IPS-18a (cell line): Measurements from ENCODE around the gene FCHSD2.

Source experiments
- H3K27ac ChIP-seq: one replicate; pipeline ENCODE4 v1.5.1; 2013; ENCODE audit warnings: low read length
- H3K27me3 ChIP-seq: one replicate; pipeline ENCODE4 v1.6.1; 2013; ENCODE audit warnings: mild to moderate bottlenecking, low read length; ENCODE audit not compliant: control insufficient read depth, insufficient read depth
- H3K36me3 ChIP-seq: one replicate; pipeline ENCODE4 v1.6.1; 2013; ENCODE audit warnings: low read depth, low read length; ENCODE audit not compliant: control insufficient read depth
- H3K4me1 ChIP-seq: one replicate; pipeline ENCODE4 v1.6.1; 2013; ENCODE audit warnings: low read depth, low read length; ENCODE audit not compliant: control insufficient read depth
- H3K4me3 ChIP-seq: one replicate; pipeline ENCODE4 v1.5.1; 2013; ENCODE audit warnings: low read length
- H3K9ac ChIP-seq: one replicate; pipeline ENCODE4 v1.6.1; 2013; ENCODE audit warnings: mild to moderate bottlenecking, low read length, moderate library complexity
- H3K9me3 ChIP-seq: one replicate; pipeline ENCODE4 v1.6.1; 2013; ENCODE audit warnings: low read depth, low read length; ENCODE audit not compliant: control insufficient read depth

Gene FCHSD2

DNA sequence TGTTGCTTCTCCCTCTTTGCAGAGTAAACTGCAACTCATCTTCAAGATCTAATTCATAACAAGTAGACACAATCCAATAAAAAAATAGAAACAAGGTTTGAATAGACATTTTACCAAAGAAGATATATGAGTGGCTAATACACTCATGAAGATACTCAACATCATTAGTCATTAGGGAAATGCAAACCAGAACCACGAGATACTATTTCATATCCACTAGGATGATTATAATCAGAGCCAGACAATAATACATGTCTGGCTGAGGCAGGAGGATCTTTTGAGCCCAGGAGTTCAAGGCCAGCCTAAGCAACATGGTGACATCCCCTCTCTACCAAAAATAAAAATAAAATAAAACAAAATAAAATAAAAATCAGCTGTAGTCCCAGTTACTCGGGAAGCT, 242.9 kb downstream of the FCHSD2 start:
- Histone ChIP-seq H3K4me3 (no peak overlapping the region), H3K27ac (no peak overlapping the region), H3K27me3 (no peaks in the 10 kb centered on the region), H3K4me1 (peaks cover 6% of the 10 kb centered on the region), H3K36me3 (no peaks in the 10 kb centered on the region), H3K9ac (no peak overlapping the region), H3K9me3 (no peaks in the 10 kb centered on the region)

DNA sequence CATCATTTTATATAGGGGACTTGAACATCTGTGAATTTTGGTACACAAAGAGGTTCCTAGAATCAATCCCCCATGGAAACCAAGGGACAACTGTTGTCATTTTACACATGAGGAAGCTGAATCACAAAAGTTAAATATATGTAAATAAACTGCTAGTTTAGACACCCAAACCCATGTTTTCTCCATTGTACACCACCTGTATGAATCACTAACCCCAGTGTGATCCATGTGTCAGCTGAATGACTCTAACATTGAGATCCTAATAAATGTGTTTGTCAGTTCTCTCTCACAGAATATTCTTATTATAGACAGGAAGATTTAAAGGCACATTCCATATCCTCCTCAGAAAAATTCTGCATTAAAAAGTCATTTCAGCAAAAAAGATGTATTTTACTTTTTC, 244.6 kb downstream of the FCHSD2 start:
- Histone ChIP-seq H3K36me3 (no peaks in the 10 kb centered on the region), H3K9ac (no peak overlapping the region)

DNA sequence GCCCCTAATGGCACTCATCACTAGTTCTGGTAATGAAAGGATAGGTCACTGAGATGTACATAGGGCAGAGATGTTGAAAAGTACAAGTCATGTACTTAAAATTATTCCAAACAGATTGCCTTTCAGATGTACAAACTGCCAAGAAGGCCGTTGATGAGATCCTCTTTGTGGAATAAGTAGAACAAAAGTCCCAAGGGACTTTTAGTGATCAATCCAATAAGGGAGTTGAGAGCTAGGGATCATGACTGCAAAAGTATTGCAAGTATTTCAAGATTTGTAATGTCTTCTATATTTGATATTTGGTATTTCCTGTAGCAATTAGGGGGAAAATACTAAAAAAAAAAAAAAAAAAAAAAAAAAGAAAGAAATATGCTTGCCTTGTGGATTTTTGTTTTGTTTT, 245.7 kb downstream of the FCHSD2 start:
- Histone ChIP-seq H3K27me3 (no peaks in the 10 kb centered on the region), H3K9ac (no peak overlapping the region), H3K27ac (no peak overlapping the region), H3K4me3 (no peak overlapping the region), H3K4me1 (no peaks in the 10 kb centered on the region), H3K9me3 (no peaks in the 10 kb centered on the region), H3K36me3 (no peaks in the 10 kb centered on the region)

More for the DNA sequence above, 244.6 kb downstream of the FCHSD2 start:
- Histone ChIP-seq H3K27me3 (no peaks in the 10 kb centered on the region), H3K4me3 (no peak overlapping the region), H3K27ac (no peak overlapping the region), H3K9me3 (no peaks in the 10 kb centered on the region), H3K4me1 (no peaks in the 10 kb centered on the region)

DNA sequence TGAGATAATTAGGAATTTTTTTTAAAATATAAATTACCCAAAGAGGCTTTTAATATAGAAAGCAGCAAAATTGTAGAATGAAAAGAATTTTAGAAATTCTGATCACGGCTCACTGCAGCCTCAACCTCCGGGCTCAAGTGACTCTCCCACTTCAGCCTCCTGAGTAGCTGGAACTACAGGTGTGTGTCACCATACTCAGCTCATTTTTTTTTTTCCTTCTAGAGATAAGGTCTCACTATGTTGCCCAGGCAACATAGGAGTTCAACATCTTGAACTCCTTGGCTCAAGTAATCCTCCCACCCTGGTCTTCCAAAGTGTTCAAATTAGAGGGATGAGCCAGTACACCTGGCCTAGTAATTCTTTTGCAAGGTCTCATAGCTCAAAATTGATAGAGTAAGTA, 251.2 kb downstream of the FCHSD2 start:
- no peak overlapping the region for H3K4me3 ChIP-seq
- peaks cover 3% of the 10 kb centered on the region for H3K36me3 ChIP-seq
- no peaks in the 10 kb centered on the region for H3K4me1 ChIP-seq
- no peak overlapping the region for H3K9ac ChIP-seq
- H3K9me3 ChIP-seq = no peaks in the 10 kb centered on the region
- no peaks in the 10 kb centered on the region for H3K27me3 ChIP-seq
- H3K27ac ChIP-seq = no peak overlapping the region

DNA sequence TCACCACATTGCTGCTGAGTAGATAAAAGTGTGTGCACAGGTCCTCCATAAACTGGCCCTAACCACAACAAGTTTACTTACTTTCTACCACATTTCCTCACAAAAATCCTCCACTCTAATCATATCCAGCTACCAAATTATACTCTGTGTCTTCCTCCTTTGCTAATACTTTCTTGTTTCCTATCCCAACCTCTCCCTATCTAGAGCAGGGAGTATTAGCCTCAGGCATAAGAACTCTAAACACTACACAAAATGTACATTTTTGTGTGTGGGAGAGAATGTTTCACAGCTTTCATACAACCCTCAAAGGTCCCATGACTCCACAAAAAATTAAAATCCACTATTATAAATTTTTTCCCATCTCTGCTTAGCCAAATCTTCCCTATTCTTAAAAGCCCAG, 255.5 kb downstream of the FCHSD2 start:
- H3K4me1 ChIP-seq = no peaks in the 10 kb centered on the region

DNA sequence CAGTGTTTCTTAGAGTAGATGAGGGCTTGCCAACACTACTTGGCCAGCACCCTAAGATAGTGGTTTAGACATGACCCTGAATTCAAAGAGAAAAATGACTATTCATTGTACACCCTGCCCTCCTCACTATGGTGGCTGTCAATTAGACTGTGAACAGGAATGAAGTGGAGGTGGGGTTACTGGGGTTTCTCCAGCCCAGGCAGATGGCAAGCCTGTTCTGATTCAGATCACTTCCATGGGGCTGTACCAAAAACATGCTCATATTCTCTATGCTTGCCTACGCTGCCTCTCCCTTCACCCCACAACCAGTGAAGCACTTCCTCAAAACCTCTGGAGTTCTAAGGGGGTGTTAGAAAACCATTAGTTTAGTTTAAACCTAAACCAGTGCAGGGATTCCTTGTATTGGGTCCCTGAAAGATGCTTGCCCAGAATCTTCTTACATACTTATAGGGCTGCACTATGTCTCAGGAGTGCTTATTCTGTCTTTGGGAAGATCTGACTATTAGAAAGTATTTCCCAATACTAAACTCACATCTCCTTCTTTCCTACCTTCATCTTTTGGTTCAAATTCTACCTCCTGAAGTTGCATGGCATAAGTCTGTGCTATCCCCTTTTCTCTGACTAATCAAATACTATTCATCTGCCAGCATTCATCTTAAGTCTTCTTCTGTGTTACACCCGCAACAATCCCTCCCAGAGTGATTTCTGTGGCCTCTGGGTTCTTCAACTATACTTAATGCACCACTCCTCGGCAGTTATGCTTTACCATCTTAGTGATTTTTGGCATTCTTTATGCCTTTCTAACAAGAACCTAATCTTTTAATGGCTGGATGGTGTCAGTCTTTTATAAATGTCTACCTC, 256.1 kb downstream of the FCHSD2 start:
- H3K4me3 ChIP-seq = no peak overlapping the region
- no peaks in the 10 kb centered on the region for H3K9me3 ChIP-seq
- H3K9ac ChIP-seq = no peak overlapping the region
- H3K4me1 ChIP-seq = no peaks in the 10 kb centered on the region
- no peaks in the 10 kb centered on the region for H3K27me3 ChIP-seq
- no peak overlapping the region for H3K27ac ChIP-seq
- H3K36me3 ChIP-seq = peaks cover 3% of the 10 kb centered on the region

More for the DNA sequence above, 255.5 kb downstream of the FCHSD2 start:
- H3K27ac ChIP-seq = no peak overlapping the region
- H3K9ac ChIP-seq = no peak overlapping the region
- H3K36me3 ChIP-seq = peaks cover 3% of the 10 kb centered on the region
- no peak overlapping the region for H3K4me3 ChIP-seq
- H3K27me3 ChIP-seq = no peaks in the 10 kb centered on the region
- no peaks in the 10 kb centered on the region for H3K9me3 ChIP-seq

DNA sequence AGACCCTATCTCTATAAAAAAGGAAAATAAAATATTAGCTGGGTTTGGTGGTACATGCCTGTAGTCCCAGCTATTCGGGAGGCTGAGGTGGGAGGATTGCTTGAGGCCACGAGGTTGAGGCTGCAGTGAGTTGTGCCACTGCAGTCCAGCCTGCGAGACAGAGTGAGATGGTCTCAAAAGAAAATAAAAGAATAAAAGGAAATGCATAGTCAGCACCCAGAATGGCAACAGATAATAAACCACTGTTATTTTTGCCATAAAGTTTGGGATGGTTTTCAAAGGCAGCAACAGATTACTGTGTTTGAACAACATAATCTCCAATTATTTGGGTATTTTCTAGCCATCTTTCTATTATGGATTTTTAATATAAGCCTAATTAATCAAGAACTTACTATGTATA, 266.0 kb downstream of the FCHSD2 start:
- no peaks in the 10 kb centered on the region for H3K4me1 ChIP-seq
- no peaks in the 10 kb centered on the region for H3K9me3 ChIP-seq
- no peaks in the 10 kb centered on the region for H3K36me3 ChIP-seq
- H3K27ac ChIP-seq = no peak overlapping the region
- no peak overlapping the region for H3K9ac ChIP-seq
- no peaks in the 10 kb centered on the region for H3K27me3 ChIP-seq
- no peak overlapping the region for H3K4me3 ChIP-seq

DNA sequence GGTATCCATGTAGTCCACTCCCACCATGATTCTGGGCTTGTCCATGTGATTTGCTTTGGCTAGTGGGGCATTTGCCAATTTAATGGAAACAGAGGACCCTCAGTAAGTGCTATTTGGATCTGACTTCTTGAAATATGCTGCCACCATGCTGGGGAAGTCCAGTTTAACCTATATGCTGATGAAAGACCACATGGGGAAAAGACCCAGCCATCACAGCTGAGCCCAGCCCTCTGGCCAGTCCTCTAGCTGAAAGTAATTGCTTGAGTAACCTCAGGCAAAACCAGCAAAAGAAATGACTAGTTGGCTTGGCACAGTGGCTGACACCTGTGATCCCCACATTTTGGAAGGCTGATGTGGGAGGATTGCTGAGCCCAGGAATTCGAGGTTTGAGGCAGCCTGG, 266.4 kb downstream of the FCHSD2 start:
- H3K4me1 ChIP-seq = no peaks in the 10 kb centered on the region
- H3K27ac ChIP-seq = no peak overlapping the region
- H3K36me3 ChIP-seq = no peaks in the 10 kb centered on the region

DNA sequence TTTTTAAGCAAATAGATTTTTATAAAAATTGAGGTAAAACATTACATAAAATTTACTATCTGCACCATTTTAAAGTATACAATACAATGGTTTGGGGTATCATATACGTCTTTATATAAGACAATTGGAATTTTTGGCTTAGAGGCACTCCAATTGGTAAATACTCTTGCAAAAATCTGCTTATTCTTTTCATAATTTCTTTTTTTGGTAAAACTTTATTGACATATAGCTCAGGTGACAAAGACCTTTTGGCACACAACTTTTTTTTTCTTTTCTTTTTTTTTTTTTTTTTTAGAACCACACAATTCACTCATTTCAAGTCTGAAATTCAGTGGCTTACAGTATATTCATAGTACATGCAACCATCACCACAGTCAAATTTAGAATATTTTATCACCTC, 270.1 kb downstream of the FCHSD2 start:
- H3K27ac ChIP-seq = no peak overlapping the region
- H3K9me3 ChIP-seq = no peaks in the 10 kb centered on the region
- no peaks in the 10 kb centered on the region for H3K36me3 ChIP-seq
- no peak overlapping the region for H3K9ac ChIP-seq
- no peaks in the 10 kb centered on the region for H3K27me3 ChIP-seq
- H3K4me1 ChIP-seq = no peaks in the 10 kb centered on the region
- no peak overlapping the region for H3K4me3 ChIP-seq

More for the DNA sequence above, 266.4 kb downstream of the FCHSD2 start:
- no peak overlapping the region for H3K9ac ChIP-seq
- H3K4me3 ChIP-seq = no peak overlapping the region
- H3K27me3 ChIP-seq = no peaks in the 10 kb centered on the region
- H3K9me3 ChIP-seq = no peaks in the 10 kb centered on the region

DNA sequence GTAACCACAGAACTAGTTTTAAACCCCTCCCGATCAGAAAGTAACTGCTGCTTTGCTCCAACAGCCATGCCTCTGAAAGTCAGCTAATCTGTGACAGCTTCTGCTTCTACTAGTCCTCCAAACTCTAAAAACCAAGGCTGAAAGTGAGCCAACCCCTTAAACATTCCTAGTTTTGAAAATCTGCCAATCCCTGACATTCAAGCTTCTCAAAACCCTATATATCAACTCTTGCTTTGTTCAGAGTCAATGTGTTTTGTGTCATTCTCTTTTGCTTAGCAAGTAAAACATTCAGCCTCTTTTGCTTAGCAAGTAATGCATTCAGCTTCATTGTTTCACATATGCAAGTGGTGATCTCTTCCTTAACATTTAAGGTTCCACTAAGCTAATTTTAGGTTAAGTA, 271.0 kb downstream of the FCHSD2 start:
- no peak overlapping the region for H3K9ac ChIP-seq
- H3K4me3 ChIP-seq = no peak overlapping the region
- H3K36me3 ChIP-seq = no peaks in the 10 kb centered on the region
- H3K27me3 ChIP-seq = no peaks in the 10 kb centered on the region
- no peak overlapping the region for H3K27ac ChIP-seq
- no peaks in the 10 kb centered on the region for H3K9me3 ChIP-seq
- H3K4me1 ChIP-seq = no peaks in the 10 kb centered on the region

DNA sequence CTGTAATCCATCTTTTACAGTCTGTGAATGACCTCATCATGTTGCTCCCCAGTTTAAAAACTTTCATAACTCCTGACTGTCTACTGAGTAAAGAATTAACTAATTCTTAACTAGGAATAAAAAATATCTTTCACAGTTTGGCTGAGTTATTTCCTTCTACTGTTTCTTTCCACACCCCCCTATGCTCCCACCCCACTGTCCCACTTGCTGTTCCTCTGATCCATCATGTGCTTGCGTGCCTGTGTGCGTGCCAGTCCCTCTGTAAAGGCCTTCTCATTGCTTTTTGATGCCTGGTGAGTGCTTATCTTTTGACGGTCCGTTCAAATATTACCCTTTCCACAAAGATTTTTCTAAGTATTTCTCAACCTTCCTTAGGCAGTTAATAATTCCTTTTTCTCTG, 272.3 kb downstream of the FCHSD2 start:
- no peaks in the 10 kb centered on the region for H3K27me3 ChIP-seq
- no peak overlapping the region for H3K27ac ChIP-seq
- no peaks in the 10 kb centered on the region for H3K36me3 ChIP-seq
- no peak overlapping the region for H3K4me3 ChIP-seq
- no peaks in the 10 kb centered on the region for H3K4me1 ChIP-seq
- no peaks in the 10 kb centered on the region for H3K9me3 ChIP-seq
- no peak overlapping the region for H3K9ac ChIP-seq

DNA sequence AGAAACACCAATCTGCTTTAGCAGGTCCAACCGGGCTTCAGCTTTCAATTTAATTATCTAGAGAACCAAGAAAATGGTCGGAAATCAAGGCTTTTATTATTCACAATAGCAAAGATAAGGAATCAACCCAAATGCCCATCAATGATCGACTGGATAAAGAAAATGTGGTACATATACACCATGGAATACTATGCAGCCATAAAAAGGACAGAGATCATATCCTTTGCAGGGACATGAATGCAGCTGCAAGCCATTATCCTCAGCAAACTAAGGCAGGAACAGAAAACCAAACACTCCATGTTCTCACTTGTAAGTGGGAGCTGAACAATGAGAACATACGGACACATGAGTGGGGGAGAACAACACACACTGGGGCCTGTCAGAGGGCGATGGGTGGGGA, 274.1 kb downstream of the FCHSD2 start:
- H3K4me1 ChIP-seq = no peaks in the 10 kb centered on the region
- no peak overlapping the region for H3K27ac ChIP-seq
- no peaks in the 10 kb centered on the region for H3K36me3 ChIP-seq
- no peak overlapping the region for H3K9ac ChIP-seq
- H3K27me3 ChIP-seq = no peaks in the 10 kb centered on the region
- H3K4me3 ChIP-seq = no peak overlapping the region
- H3K9me3 ChIP-seq = no peaks in the 10 kb centered on the region
